ENCODE measurements around the gene NT5C3A.
"Not testable (repeated sequence)": the region's sequence is repeated elsewhere in the genome, so short reads cannot be mapped to it uniquely, and the experiment has no call there.

The NT5C3A gene

GRCh38 chr7:33062023-33062781 lies at the start of gene NT5C3A:
NT5C3A (minus strand) TSS chr7:33062776; CDS start chr7:33062705, 71 bp downstream.
- peak; percentile 54 for DNase-seq

- DNase-seq: no peak
These were observed 49.0 kb upstream of the NT5C3A start for GRCh38 chr7:33111614-33112013.

DNA sequence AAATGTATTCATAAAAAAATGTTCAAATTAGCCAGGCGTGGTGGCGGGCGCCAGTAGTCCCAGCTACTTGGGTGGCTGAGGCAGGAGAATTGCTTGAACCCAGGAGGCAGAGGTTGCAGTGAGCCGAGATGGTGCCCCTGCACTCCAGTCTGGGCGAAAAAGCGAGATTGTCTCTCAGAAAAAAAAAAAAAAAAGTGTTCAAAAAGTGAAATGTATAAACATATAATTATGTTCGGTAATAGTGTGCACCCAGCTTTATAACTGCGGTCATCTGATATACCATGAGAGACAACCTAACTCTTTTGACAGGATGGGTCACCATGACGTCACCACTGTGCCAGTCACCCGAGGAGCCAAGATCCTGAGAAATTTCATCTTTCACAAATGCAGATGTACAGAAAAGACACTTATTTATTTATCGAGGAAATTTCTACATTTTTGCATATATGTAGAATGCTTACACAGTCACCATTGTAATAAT lies 47.2 kb upstream of the NT5C3A start:
- no peak for DNase-seq

- DNase-seq: peak; percentile 90
These were observed 46.6 kb upstream of the NT5C3A start, which contains the start of gene RP9 for GRCh38 chr7:33109005-33109757. RP9 (minus strand) TSS chr7:33109404; CDS start chr7:33109372, 32 bp downstream.

DNA sequence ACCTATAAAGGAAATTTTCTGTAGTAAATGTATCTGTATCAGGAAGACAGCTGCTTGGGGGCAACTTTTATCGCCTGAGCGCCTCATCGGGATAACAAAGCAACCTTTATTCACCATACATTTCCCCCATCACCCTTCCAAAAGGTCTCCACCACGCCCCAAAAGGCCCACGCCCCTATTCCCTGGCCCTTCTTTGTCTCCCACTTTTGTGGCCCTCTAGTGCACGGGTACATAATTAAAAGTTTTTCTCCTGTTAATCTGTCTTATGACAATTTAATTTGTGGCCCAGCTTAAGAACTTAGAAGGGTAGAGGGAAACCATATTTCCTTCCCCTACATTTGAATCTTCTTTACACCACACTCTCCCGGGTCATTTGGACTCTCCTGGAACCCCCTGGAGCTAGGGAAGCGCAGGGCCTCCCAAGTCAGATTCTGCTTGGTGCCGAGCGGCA lies 46.0 kb upstream of the NT5C3A start:
- peak; percentile 31 for DNase-seq

DNA sequence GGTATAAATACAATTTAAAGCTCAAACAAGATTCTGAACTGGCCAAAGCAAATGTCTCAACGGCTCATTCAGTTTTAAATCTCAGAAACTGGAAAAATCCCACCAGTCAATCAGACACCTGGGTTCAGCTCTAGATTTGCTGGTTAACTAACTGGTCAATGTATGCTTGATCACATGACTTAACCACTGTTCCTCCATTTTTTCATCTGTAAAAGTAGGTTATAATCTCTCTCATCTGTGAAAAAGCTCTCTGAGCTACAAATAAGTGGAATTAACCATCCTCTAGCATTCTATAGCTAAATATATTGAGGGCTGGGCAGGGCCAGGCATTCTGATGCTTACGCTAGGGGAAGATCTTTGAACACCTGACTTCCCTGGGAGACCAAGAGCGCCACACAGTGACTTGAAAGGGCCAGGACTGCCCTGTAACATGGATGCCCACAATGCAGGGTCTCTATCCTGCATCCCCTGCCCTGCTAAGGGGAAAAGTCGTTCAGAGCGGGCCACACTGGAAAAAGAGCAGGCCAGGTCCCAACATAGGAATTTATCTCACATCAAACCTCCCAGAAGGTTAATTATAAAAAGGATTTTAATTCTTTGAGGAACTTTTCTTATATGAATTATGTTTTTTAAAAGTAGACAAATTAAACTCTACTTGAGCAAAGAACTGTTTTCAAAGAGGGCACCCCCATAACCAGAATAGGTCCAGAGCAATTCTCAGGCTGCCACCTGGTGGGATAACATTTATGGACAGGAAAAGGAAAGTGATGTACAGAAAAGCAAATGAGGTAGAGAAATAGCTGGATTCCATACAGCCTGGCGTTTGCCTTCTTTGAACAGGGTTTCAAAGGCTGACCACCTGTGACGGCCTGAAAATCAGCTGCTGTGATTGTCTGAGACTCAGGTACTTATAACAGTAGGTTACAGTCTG lies 44.8 kb upstream of the NT5C3A start:
- peak; percentile 28 for DNase-seq

DNA sequence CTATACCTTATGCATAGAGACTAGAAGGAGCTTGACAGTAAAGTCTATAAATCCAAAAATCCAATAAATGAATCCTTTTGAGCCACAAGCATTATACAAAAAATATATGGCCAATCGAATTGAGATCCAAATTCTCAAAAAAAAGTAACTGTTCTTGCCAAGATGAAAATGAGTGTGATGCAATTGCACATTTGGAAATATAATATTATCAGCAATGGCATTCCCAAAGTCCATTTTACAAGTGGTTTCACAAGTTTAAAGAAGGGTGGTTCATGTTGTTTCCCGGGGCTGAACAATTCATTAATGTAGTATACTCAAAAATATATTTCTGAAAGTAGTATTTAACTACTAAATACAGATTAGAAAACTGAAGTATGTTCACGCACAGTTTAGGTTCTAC lies 39.3 kb upstream of the NT5C3A start:
- no peak for DNase-seq

DNA sequence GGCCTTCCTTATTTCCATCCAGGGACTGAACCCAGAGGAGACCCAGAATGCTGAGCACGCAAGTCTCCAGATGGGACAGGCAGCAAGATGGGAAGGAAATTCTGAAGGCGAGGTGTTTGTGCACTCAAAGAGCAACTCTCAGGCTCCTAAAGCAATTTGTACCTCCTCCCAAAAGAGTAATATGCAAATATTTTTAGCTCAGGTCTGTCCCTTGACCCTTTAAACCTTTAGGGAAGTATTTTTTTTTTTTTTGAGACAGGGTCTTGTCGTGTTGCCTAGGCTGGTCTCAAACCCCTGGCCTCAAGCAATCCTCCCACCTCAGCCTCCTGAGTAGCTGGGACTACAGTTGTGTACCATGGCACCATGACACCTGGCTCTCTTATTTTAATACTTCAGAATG lies 38.2 kb upstream of the NT5C3A start:
- DNase-seq: no peak

GRCh38 chr7:33099154-33099940 lies 36.8 kb upstream of the NT5C3A start:
- no peak for DNase-seq

DNA sequence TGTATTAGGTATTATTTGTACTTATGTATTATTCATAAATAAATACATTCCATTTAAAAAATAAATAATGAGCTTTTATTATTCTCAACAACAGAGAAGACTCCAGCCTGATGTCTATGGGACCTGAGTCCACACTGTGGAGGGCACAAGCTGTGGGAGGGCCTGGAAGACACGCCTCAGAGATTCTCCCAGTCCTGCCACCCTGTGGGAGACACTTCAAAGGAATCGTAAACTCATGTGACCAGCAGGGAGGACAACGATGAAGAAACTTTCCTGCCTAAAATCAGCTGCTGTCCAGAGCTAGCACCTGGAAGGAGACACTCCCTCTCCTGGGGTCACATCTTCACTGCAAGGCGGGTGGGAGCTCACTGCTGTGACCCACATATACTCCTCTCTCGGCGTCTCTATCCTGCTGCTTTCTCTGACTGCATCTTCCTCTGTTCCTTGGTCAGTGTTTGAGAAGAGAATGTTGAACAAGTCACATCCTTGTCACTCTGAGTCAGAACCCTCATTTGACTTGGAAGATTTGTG lies 32.2 kb upstream of the NT5C3A start:
- not testable (repeated sequence) for DNase-seq

DNA sequence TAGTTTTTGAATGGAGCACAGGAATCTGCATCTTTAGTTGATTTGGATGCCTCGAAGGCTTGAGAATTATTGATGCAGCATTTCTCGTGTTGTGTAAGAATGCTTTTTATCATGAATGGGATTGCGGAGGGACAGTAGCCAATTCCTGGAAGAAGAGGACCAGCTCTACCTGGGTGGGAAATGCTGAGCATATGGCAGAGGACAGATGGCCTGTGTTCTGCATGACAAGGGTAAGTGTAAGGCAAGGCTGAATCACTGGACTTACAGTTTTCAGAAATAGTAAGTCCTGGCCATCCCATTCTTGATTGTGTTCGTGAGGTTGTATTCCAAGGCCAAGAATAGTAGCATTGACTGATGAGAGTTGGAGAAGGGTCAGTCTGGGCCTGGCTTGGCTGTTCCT lies 30.7 kb upstream of the NT5C3A start:
- no peak for DNase-seq

- DNase-seq: no peak
These were observed 29.1 kb upstream of the NT5C3A start for GRCh38 chr7:33091641-33092191.

DNA sequence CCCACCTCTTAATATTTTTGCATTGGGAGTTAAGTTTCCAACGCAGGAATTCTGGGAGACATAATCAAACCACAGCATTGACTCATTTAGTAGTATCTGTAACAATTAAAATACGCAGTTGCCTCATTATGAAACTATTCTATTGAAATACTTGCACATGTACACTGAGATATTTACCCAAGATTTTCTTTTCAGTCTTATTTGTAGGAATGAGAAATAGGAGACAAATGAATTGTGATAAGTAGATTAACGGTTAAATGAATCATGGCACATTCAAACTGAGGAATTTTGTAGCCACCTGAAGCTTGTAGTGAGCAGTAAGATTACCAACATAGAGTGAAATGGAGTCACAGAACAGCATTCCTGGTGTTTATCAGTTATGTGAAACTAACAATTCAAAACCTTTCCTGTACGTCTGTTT lies 28.5 kb upstream of the NT5C3A start:
- no peak for DNase-seq

GRCh38 chr7:33089142-33089541 lies 26.6 kb upstream of the NT5C3A start:
- DNase-seq: no peak

GRCh38 chr7:33087858-33088257 lies 25.3 kb upstream of the NT5C3A start:
- DNase-seq: no peak

DNA sequence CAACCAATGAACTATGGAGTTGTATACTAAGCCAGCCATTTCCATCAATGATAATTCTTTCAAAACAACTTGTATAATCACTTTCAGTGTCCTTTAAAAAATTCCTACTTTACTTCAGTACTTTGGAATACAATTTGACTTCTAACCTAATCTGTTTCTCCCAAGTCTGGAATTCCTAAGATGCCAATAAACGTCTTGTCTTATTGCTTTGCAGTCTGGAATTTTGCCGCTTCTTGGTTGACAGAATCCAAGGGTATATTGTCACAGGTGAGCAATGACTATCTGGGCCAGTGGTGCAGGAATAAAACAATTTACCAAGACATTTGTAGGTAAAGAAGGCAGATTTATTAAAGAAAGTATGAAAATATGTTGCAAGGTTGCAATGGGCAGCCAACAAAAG lies 24.8 kb upstream of the NT5C3A start:
- DNase-seq: no peak

DNA sequence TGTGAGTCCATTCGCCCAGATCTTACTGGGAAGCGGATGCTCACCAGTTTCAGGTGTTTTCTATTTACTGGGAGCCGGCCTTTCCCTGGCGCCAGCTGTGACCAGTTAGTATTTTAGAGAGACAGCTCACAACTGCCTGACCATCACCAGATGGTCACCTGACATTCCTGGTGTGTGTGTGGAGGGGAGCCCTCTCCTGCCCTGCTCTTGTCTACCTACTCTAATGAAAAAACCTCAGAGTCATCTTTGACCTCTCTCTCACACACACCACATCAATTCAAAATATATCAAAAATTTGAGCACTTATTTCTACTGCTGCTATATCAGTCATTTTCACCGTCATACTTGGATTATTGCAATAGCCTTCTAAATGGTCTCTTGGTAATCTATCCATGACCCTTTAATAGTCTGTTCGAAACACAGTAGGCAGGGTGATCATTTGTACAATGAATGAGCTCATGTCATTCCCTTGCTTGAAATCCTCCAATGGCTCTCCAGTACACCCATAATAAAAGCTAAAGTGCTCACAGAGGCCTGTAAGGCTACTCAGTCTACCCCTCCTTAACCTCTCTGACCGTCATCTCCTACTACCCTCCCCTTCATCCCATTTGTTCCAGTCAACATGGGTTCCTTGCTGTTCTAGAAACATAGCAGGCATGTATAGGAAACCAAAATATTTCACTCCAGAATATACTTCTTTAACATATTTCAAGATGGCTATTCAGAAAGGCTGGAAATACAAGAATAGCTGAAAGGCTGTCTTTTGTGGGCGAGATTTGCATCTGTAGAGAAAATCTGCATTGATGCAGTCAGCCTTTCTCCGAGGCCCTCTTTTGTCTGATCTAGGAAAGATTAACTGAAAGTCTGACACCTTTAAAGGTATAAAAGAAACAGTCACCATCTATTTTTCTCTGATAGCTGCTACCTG lies 17.5 kb upstream of the NT5C3A start:
- no peak for DNase-seq

GRCh38 chr7:33079096-33079495 lies 16.5 kb upstream of the NT5C3A start:
- DNase-seq: no peak

GRCh38 chr7:33076737-33077136 lies 14.2 kb upstream of the NT5C3A start:
- no peak for DNase-seq

DNA sequence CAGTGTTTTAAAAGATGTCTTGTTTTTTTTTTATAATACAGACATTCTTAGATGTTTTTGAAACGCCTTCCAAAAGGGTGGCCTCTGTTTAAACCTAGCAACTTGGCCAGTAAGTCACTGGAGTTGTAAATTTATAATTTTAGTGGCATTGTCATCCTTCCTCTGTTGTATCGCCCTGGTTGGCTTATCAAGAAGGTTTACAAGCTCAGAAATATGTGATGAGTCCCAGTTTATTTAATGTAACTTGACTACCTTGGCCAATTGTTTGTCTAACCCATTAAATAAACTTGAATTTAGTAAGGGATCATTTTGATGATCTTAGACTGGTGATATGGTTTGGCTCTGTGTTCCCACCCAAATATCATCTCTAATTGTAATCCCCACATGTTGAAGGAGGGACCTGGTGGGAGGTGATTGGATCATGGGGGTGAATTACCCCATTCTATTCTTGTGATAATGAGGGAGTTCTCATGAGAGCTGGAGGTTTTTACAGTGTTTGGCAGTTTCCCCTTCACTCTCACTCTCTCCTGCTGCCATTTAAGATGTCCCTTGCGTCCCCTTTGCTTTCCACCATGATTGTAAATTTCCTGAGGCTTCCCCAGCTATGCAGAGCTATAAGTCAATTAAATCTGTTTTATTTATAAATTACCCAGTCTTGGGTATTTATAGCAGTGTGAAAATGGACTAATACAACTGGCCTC lies 13.4 kb upstream of the NT5C3A start:
- DNase-seq: no peak
